Fibroblast of skin of abdomen (primary cell): ENCODE data around the gene CRYBG1.

Source experiments
- DNase-seq: peaks from one replicate; pipeline ENCODE4 v3.0.0-alpha.2; 2013

CRYBG1 gene

DNA sequence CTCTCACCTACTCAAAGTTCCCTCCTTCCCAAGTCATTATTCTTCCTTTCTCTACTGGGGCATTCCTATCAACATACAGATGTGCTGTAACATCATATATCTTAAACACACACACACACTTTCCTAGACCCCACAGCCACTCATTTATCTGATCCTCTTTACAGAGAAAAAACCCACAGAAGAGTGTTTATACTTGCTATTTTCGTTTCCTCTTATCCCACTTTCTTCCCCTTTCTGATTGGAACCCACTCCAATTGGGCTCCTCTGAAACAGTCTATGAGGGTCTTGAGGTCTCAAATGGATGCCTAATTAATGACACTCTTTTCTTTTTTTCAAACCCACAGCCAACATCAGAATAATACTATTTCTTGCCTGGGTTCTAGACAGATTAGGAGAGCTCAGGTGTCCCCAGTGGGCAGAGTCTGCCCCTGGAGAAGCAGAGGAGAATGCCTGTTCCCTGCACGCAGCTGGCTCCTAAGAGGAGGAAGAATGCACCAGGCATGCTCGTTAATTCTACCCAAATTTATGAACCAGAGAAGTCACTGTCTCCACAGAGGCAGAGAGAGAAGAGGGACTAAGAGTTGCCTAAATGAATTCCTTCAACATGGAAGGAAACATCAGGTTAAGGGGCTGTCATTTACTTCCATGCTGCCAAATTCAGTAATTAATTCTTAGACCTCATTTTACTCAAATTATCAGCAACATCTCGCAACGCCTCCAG lies 65.9 kb downstream of the CRYBG1 start:
- no peak for DNase-seq

DNA sequence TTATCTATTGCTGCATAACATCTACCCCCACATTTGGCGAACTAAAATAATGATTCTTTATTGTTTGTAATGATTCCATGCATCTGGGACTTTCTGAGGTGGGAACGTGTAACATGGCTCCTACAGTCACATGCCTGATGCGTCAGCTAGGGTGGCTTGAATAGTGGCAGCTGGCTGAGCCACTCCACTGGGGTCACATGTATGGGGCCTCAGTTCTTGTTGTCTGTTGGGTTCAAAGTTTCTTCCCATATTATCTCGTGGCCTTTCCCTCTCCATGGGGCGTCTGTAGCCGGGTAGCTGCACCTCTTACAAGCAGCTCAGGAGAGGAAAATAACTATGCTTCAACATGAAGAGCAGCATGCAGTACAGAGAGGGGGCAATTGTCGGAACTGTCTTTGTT lies 69.9 kb downstream of the CRYBG1 start:
- no peak for DNase-seq

- DNase-seq, result no peak
These were observed 70.9 kb downstream of the CRYBG1 start for GRCh38 chr6:106431405-106431804.

DNA sequence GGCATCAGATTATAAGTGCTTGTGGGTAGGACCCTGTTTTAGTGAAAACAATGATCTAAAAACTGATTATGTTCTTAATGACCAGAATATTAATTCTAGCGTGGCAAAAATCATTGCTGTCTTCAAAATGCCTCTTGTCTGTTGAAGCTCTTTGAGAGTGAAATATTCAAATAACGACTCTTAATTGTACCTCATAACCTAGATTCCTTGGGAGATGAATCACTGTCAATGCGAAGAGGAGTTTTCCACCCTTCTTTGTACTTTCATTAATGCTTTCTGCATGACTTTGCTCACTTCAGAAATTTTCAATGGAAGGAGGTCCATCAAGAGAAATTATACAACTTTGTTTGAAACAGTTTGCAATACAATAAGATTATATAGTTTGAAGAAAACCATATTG lies 71.5 kb downstream of the CRYBG1 start:
- DNase-seq, result peak; percentile 24

DNA sequence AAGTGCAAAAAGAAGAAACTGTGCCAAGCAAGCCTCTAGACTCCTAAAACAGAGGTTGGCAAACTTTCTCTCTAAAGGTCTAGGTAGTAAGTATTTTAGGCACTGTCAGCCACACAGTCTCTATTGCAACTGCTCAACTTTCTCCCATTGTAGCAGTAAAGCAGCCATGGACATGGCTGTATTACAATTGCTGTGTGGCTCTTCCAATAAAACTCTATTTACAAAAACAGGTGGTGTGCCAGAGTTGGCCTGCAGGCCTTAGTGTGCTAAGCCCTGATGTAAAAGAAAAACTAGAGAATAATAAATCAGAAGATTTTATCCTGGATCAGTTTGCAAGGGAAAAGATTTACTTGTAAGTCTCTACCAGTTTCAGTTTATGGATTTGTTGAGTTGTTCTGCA lies 74.0 kb downstream of the CRYBG1 start:
- DNase-seq, result no peak

DNA sequence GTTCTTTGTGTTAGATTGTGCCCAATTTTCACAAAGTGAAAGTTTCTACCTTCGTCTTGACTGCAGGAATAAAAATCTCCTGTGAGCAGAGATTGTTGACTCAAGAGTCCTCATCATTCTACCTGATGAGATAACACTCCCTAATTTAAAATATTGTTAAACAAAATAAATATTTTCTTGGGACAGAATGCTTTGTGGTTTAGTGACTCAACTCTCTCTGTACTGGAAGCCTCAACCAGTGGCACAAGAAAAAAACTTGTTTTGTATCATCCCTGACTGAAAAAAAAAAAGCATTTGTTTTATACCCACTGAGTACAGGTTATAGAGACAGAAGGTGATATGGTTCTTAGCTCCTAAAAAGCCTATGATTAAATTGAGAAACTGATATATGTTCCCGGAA lies 78.9 kb downstream of the CRYBG1 start:
- DNase-seq, result no peak

DNA sequence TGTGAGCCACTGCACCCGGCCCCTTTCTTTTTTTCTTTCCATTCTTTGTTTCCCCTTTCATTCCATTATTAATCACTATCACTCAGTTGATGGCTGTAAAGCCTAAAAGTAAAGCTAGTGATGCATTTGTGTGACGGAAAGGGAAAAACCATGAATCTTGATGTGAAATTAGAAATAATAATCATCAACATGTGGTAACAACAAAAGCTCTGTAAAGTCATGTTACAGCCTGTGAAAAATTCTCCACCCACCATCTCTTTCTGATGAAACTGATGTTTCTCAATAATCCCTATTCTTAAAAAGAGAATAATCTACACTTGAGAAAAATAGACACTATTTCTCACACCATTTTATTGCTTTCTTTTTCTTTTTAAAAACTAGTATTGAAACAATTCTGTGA lies 80.0 kb downstream of the CRYBG1 start:
- no peak for DNase-seq

DNA sequence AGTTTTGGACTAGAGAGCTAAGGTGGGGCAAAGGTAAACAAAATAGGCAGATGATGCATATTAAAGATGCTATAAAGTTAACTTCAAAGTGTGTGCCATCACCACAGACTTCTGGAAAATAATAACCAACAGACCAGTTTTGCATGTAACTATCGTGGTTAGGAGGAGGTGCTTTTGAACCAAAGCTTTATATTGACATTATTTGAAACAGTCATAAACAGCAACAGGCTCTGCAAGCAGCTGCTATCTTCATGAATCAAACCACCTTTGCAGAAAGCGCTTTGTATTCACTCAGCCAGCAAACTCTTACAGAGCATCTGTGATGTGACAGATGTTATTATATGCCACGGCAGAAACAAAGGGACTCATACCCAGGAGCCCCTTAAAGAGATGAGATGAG lies 81.9 kb downstream of the CRYBG1 start:
- DNase-seq, result no peak

GRCh38 chr6:106444777-106445507 lies 84.4 kb downstream of the CRYBG1 start:
- peak; percentile 61 for DNase-seq

DNA sequence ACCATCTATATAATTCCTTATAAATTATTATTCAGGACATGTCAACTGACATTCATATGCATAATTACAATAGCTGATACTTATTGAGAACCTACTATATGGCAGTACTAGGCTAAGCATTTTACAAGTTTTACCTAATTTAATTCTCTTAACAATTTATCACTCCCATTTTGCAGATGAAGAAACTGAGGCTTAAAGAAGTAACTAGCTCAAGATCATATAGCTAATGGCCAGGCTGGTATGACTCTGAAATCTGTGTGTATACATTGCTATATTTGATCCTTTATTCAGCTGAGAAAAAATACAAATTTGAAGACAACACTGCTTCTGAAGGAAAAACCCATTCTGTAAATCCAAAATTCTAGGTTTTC lies 85.0 kb downstream of the CRYBG1 start:
- no peak for DNase-seq

DNA sequence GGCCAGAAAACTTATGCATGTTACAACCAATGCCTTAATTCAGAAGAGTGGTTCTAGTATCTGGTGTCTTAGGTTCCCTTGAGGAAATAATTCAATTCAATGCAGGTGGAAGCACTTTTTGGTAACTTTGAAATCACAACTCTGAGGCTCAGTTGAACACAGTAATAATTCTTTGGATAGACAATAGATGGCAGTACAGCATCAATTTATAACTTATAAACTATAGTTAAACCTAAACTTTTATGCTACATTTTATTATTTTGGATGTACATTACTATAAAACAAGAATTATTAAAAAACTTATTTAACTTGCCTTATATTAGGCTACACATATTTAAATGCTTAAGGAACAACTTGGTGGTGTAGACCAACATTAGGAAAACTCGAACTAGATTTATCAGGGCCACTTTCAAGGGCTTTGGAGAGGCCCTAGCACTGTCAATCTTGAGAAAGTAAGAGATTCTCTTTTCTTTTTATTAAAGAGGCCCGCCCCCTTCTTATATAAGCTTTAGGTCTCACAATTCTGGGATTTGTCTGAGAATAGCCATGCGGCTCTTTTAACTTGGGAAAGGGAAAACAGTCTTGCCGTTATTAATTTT lies 85.9 kb downstream of the CRYBG1 start:
- no peak for DNase-seq

DNA sequence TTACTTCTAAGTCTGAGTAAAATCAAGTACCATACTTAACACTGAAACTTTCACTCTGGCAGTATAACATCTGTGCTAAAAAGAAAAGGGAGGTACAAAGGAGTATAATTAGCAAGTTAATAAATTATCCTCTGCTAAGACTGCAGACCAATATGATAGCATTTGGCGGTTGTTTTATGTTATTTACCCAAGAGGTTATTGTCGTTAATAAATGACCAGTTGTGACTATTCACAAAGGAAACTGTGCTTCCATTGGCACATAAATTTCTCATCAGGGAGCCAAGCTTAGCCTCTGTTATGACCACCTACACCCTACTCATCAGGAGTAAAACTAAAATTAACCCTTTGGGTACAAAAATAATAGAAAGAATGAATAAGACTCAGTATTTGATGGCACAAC lies 86.5 kb downstream of the CRYBG1 start:
- no peak for DNase-seq

GRCh38 chr6:106448000-106448426 lies 87.5 kb downstream of the CRYBG1 start:
- DNase-seq, result no peak

GRCh38 chr6:106450653-106451052 lies 90.1 kb downstream of the CRYBG1 start:
- no peak for DNase-seq

- peak; percentile 66 for DNase-seq
These were observed 90.9 kb downstream of the CRYBG1 start for GRCh38 chr6:106451439-106451838.

DNA sequence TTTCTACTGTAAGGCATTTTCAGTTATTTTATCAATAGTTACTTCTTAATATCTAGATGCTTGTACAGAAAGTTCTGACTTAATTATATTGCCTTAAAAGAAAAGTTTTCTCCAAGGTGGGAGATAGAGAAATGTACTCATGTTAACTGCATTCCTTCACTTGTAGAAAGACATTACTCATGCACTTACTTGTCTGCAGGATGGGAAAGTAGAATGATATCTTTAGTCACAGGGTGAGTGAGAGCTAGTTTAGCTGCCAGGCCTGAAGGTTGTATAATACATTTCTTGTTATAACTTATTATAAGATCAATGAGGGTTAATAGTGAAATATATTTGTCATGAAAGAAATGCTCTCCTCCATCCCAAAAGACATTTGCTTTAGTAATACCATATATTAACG lies 92.1 kb downstream of the CRYBG1 start:
- DNase-seq, result no peak

- no peak for DNase-seq
These were observed 93.3 kb downstream of the CRYBG1 start for GRCh38 chr6:106453756-106454367.

DNA sequence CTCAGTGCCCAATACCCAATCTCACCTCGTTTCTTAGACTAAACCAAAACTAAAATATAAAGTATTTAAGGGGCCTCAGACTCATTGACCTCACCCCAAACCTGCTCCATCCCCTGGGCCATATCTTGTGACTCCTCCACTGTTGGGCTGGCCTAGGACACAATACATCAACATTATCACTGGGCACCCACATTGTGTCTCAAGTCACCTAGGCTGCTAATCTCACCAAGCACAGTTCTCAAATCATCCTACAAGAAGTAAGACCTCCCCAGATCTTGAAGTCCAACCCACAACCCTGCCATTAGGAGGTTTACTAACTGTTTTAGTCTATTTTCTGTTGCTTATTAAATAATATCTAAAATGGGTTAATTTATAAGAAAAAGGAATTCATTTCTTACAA lies 96.2 kb downstream of the CRYBG1 start:
- no peak for DNase-seq

DNA sequence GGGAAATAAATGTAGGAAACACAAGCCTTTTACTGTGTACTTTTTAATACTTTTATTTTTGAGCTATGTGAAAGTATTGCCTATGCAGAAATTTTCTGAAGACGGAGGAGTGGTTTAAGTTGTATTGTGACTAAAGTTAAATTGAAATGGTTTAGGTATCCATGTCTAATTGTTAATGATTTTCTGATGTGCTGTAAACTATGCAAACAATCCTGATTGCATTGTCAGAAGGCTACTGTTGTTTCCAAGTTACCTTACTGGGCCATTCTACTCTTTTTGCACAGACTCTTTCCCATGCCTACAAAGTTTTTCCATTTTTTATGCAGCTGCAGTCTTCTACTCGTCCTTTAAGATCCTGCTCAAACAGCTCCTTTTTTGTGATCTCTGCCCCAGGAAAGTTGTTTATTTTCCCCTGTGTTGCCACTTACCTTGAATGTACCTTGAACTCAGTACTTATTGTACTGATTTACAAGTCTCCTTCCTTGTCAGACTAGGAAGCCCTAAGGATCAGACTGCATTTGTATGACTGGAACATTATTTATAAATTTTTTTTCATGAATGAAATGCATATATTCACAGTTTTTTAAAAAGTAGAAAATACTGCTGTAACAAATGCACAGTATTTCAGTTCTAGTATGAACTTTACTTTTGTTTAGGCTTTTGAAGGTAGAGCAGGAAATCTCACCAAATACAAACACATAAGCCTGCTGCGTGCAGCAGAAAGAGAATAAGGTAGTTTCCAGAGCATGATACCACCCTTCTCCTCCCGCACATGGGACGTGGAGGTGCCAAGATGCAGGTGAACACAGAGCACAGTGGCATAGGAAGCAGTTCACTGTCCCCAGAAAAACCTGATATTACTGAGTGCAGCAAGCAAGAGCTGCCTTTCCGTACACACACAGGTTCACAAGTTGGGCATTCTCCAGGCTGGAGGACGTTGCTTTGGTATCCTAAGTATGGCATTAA lies 97.8 kb downstream of the CRYBG1 start:
- DNase-seq, result no peak

- no peak for DNase-seq
These were observed 100.0 kb downstream of the CRYBG1 start for GRCh38 chr6:106460481-106460880.

- no peak for DNase-seq
These were observed 100.6 kb downstream of the CRYBG1 start for GRCh38 chr6:106461084-106461483.

GRCh38 chr6:106462923-106463557 lies 102.5 kb downstream of the CRYBG1 start:
- no peak for DNase-seq
